HG03039 (cell line): ENCODE data around the gene ATP2C2.
"Not testable (repeated sequence)": the region's sequence is repeated elsewhere in the genome, so short reads cannot be mapped to it uniquely, and the experiment has no call there.

Source experiments
- ATAC-seq: cut with Tn5 transposase; IDR thresholded peaks from one replicate; pipeline ENCODE4 v1.9.1; 2021; ENCODE audit warnings: mild to moderate bottlenecking, moderate library complexity; ENCODE audit not compliant: unreplicated experiment

ATP2C2 gene, protein sequence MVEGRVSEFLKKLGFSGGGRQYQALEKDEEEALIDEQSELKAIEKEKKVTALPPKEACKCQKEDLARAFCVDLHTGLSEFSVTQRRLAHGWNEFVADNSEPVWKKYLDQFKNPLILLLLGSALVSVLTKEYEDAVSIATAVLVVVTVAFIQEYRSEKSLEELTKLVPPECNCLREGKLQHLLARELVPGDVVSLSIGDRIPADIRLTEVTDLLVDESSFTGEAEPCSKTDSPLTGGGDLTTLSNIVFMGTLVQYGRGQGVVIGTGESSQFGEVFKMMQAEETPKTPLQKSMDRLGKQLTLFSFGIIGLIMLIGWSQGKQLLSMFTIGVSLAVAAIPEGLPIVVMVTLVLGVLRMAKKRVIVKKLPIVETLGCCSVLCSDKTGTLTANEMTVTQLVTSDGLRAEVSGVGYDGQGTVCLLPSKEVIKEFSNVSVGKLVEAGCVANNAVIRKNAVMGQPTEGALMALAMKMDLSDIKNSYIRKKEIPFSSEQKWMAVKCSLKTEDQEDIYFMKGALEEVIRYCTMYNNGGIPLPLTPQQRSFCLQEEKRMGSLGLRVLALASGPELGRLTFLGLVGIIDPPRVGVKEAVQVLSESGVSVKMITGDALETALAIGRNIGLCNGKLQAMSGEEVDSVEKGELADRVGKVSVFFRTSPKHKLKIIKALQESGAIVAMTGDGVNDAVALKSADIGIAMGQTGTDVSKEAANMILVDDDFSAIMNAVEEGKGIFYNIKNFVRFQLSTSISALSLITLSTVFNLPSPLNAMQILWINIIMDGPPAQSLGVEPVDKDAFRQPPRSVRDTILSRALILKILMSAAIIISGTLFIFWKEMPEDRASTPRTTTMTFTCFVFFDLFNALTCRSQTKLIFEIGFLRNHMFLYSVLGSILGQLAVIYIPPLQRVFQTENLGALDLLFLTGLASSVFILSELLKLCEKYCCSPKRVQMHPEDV

DNA sequence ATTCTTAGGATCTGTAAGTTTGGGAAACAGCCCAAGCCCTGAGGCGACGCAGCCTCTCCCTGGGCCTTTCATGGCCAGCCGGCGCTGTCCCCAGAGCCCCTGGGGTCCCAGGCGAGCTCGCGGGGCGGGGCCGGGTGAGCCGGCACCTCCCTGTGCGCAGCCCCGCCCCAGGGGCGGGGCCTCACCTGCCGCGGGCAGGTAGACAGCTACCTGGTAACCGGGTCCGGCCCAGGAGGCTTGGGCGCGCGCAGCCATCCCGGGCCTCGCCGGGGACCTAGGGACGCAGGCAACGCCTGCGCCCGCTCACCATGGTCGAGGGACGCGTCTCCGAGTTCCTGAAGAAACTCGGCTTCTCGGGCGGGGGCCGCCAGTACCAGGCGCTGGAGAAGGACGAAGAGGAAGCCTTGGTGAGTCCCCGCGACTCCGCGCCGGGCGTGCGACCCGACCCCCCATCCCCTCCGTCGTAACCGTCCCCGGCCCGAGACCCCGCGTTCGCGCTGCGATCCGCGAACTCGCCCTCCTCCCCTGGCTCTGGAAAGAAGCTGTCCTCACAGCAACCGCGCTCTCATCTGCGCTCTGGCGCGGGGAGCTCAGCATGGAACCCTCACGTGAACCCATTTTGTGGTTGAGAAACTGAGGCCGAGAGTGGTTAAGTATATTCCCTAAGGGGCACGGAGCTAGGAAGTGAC lies at the start of gene ATP2C2:
Gene ATP2C2, plus strand, starts transcription at position 231 of the 689 bp plus-strand sequence. Its CDS starts 78 bp downstream, at position 309.
- ATAC-seq, result no peak

DNA sequence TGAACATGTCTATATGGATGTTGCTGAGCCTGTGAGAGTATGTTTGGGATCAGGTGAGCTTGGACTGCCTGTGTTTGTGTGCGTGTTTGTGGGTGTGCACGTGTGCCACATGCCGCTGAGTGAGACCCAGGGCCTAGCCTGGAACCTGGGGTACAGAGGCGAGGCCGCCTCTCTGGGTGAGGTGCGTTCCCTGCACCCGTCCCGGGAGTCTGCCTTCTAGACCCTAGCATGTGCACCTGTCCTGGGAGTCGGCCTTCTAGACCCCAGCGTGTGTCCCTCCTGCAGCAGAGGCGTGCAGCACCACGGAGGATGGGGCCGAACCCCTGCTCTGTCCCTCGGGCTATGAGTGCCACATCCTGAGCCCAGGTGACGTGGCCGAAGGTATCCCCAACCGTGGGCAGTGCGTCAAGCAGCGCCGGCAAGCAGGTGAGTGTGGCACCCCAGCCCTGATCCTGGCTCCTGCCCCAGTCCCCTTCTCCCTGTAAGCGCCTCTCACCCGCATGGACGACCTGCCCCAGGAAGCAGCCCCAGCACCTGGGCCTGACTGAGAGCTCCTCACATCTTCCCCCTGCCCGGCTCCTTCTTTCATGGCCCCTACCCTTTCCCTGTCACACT lies 49.1 kb upstream of the ATP2C2 start:
- ATAC-seq, result no peak

DNA sequence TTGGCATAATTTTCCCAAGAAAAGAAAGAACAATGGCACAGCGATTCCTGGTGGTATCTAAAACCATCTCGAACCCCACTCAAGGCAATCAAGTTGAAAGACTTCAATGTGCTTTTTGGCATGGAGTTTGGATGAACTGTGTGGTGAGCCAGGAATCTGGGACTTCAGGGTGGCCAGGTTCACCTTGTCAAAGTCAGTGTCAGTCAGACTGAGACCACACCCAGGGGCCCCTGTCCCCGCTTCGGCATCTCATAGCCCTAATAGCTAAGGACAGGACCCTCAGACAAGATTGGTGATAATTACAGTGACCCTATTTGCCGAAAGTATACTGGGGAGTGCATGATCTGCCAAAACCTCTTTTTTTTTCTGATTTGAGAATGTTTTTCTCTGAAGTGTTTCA lies 47.8 kb upstream of the ATP2C2 start:
- no peak for ATAC-seq

DNA sequence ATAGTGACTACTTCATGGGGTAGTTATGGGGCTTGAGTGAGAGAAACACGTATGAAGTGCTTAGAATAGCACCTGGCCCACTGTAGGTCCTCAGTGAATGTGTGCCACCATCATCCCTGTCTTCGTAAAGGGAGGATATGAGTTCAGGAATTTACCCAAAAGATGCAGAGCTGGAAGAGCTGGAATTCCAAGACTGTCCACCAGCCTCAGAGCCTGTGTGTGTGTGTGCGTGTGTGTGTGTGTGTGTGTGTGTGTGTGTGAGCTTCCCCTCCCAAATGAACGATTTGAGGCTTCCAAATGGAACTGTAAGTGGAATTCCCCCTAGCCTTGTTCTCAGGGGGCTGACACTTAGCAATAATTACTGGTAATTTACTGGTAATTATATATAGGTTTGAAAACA lies 46.4 kb upstream of the ATP2C2 start:
- no peak for ATAC-seq

DNA sequence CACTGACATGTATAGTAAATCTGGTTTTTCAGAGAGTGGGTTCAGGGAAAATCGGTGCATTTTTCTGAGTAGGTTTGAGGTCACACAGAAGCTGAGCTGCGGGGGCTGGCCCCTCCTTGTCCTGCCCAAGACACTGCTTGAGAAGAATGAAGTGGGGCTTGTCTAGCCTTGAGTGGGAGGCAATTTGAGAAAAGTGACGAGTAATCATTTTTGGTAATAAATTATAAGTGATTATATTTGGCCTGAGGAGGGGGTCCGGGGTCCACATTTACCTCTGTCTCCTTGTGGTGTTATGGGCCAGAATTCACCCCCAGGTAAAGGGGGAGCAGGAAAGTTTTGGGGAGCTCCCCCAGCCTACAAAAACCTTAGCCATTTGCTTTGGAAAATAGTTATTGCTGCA lies 45.6 kb upstream of the ATP2C2 start:
- no peak for ATAC-seq

DNA sequence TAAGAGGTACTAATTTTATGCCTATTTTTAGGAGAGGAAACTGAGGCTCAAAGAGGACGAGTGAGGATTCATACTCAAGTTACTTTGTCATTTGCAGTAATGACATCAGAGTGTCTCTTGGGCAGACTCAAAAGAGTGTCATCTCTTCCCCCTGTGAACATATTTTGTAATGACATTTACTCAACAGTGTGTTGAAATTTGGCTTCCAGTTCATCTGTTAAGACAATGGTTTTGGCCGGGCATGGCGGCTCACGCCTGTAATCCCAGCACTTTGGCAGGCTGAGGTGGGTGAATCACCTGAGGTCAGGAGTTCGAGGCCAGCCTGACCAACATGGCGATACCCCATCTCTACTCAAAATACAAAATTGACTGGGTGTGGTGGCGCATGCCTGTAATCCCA lies 44.7 kb upstream of the ATP2C2 start:
- ATAC-seq, result no peak

DNA sequence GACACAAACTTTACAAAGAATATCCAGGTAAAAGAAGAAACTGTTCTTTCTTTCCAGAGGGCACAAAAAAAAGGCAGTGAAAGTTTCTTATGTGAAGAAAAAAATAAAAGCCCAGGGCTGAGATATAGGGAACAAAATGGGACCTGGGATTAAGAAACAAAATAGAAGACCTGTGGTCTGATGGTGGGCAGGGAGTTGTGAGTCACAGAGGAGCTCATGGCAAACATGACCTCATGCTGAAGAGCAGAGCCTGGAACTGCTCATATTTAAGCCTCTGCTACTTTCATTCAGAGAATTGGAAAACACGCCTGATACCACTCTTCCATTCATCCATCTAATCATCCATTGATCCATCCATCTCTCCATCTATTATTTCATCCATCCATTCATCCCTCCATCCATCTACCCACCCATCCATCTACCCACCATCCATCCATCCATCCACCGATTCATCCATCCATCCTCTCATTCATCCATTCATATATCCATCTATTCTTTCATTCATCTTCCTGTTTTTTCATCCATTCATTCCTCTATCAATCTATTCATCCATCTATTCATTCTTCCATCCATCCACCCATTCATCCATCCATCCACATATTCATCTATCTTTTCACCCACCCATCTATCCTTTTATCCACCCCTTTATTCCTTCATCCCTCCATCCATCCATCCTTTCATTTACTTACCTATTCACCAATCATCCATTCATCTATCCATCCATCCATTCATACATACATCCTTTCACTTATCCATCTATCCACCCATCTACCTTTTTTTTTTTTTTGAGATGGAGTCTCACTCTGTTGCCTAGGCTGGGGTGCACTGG lies 43.7 kb upstream of the ATP2C2 start:
- no peak for ATAC-seq

DNA sequence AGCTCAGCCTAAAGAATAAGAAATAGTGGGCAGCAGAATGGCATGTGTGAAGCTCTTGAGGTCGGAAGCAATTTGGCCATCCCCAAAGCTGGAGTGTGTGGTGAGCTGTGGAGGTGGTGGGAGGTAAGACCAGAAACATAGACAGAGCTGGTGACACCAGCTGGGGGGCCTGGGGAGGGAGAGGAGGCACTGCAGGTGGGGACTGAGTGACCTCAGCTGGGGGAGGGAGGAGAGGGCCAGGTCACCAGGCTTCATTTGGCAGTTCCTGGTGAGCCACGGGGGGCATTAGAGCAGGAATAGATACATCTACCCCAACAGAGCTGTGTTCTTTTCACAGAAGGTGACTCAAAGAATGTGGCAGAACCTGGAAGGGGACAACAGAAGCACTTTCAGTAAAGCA lies 41.8 kb upstream of the ATP2C2 start:
- no peak for ATAC-seq

DNA sequence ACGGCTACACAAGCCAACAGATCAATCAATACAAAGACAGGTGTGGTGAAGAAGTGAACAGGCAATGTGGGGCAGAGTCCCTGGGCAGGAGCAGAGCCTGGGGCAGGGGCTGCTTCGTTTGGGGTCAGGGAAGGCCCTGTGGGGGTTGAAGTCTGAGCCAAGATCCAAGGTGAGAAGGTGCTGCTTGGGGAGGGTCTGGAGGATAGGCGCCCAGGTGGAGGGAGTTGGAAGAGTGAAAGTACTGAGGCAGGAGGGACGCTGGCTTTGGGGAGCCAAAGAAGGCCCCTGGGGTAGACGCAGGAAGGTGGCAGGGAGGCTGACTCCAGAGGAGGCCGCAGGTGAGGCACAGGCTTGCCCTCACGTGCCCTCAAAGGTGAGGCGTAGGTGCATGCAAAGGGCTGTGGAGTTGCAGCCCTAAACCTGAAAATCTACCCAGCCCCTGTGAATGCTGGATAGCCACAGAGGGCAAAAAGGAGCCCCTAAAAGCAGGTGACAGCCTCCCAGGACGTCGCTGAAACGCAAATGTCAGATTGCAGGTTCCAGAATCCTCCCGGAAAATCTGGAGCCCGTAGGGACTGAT lies 40.3 kb upstream of the ATP2C2 start:
- no peak for ATAC-seq

DNA sequence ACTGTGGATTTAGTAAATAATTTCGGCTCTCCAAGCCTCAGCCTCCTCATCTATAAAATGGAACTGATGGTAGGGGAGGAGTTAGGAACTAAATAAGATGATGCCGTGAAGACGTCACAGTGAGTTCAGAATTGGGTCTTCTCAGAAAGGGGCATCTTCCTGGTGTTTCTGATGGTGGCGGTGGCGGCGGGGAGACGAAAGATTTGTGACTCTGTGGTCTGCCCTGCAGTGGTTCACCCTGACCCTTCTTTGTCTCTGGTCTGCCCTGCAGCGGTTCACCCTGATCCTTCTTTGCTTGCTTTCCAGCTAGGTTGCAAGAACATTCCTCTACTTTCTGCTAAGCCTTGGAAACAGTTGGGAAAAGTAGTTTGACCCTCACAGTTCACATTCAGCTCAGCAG lies 39.3 kb upstream of the ATP2C2 start:
- no peak for ATAC-seq

DNA sequence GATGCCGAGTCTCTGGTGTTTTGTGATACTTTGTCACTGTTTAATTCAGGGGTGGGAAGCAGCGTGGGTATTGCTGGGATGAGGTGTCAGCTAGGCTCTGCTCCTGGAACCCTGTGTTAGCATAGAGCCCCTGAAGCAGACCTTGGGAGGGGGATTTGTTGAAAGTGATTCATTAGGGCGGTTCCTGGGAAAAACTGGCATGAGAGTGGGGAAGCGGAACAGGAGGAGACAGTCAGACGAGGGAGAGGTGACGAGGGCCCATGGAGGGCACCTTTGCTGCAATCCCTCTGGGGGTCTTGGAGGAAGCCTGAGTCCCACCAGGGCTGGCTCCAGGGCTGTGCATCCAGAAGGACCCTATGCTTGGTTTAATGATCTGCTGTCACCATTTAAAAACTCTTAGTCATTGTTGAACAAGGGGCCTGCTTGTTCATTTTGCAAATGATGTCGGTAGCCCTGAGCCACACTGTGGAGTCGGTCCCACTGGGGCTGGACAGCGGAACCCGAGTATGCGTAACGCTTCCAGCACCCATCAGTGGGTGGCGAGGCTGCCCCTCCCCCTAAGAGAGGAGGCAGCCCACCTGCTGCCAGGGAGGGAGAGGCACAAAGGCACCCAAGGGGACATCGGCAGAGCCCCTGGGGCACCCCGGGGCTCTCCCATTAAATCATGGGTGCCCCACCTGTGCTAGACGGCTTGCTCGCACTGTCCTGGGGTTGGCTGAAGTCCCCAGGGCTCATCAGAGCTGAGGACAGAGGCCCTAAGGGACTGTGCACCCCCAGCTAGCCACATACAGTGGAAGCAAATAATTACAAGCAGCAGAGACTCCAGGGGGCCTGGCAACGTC lies 38.3 kb upstream of the ATP2C2 start:
- ATAC-seq, result no peak

DNA sequence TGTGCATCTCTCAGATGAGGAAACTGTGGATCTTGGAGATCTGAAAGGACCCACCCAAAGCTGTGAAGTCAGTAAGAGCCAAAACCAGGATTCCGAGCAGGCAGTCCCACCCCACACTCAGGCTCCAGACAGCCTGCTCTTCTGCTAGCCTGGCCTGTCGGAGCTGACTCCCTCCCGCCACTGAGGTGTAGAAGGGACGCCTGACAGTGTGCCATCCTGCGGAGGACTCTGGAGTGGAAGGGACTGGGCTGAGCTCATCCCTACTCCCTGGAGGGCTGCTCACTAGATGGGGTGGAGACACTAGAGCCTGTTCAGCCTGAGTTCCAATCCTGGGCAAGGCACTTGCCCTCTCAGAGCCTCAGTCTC lies 37.7 kb upstream of the ATP2C2 start:
- no peak for ATAC-seq

DNA sequence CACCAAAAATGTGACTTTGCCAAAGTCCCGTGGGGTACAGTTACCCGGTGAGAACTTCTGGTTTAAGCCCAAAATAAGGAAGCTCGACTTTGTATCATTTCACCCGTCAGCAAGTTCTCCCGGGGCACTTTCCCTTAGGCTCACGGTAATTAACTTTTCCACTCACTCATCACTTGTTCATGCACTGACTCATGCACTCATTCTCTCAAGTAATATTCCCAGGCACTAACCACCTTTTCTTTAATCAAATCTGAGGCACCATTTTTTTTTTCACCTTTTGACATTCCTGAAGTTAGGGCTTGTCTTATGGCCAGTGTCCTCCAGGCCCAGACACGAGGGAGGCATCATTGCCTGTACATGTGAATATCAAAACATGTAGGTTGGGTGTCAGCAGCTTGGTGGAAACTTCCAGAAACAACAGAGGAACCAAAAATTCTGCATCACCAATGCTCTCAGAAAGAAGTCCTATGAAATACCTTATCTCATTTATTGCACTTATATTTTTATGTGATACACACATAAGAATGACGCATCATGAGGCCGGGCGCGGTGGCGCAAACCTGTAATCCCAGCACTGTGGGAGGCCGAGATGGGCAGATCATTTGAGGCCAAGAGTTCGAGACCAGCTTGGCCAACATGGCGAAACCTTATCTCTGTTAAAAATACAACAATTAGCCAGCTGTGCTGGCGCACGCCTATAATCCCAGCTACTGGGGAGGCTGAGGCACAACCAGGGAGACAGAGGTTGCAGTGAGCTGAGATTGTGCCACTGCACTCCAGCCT lies 36.1 kb upstream of the ATP2C2 start:
- ATAC-seq, result no peak

DNA sequence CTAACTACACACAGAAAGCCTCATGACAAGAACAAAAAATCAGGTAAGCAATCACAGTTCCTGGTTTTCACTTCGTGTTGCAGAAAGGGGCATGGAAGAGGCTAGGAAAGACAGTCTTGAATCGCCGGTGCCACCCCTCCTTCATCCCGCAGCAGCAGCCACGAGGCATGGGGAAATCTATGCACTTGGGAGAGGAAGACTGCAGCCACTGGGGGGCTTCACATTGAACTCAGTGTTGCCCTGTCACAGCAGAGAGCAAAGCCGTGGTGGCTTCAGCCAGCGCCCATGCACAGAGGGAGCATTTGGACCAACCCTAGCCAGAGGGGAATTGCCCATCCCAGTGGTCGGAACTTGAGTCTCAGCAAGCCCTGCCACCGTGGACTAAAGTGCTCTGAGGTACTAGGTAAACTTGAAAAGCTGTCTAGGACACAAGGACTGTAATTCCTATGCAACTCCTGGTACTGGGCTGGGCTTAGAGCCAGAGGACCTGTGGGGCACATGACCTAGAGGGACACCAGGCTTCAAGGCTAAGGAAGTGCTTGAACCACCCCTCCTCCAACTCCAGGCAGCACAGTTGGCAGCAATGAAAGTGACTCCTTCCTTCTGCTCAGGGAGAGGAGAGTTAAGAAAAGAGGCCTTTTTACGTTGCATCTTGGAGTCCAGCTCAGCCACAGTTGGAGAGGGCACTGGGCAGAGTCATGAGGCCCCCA lies 35.2 kb upstream of the ATP2C2 start:
- ATAC-seq, result no peak

DNA sequence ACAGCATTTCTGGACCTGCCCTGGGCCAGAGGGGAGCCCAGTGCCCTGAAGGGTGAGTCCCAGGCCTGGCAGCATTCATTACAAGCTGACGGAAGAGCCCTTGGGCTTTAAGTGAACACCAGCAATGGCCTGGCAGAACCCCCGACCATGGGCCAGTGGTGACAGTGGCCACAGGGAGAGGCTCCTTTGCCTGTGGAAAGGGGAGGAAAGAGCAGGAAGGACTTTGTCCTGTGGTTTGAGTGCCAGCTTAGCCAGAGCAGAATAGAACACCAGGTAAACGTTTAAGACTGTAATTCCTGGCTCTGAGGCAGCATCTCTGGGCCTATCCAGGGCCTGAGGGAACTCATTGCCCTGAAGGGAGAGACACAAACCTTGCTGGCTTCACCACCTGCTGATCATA lies 34.3 kb upstream of the ATP2C2 start:
- no peak for ATAC-seq

DNA sequence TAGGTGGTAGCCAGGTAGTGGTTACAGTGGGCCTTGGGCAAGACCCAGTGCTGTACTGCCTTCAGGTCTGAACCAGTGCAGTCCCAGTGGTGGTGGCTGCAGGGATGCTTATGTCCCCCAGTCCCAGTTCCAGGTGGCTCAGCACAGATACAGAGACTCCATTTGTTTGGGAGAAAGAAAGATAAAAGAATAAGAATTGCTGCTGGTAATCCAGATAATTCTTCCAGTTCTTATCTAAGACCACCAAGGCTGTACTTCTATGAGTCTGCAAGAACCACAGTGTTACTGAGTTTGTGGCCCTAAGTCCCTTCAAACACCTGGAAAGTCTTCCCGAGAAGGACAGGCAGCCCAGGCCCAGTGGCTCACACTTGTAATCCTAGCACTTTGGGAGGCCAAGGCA lies 33.9 kb upstream of the ATP2C2 start:
- ATAC-seq, result no peak

DNA sequence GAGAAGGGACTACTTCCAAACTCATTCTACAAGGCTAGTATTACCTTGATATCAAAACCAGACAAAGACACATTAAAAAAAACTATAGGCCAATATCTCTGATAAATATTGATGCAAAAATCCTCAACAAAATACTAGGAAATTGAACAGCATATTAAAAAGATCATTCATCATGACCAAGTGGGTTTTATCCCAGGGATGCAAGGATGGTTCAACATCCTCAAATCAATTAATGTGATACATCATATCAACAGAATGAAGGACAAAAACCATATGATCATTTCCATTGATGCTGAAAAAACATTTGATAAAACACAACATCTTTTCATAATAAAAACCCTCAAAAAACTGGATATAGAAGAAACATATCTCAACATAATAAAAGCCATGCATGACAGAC lies 31.1 kb upstream of the ATP2C2 start:
- ATAC-seq, result not testable (repeated sequence)
